Naive thymus-derived CD4-positive, alpha-beta T cell (primary cell): ENCODE results near the gene NELL2. TPM values are rescaled to one million over a fixed set of nuclear protein-coding genes. Genes with fewer than 3 reads are reported as not detected.
"Not testable (repeated sequence)": the region's sequence is repeated elsewhere in the genome, so short reads cannot be mapped to it uniquely, and the experiment has no call there.

ENCODE experiments used
- ATAC-seq: fragments of 150-1000 bp; cut with Tn5 transposase; 2 replicates; pipeline ENCODE4 v1.10.0; 2021; ENCODE audit warnings: mild to moderate bottlenecking, moderate library complexity
- CTCF ChIA-PET: fragments of 350-600 bp; sonication (Branson Sonifier 250); formaldehyde crosslinking; loops from one replicate; lab custom pipeline; 2021; ENCODE audit warnings: antibody characterized with exemption; lab: Charles Lee
- POLR2A ChIA-PET: fragments of 350-600 bp; sonication (Branson Sonifier 250); formaldehyde crosslinking; loops from one replicate; lab custom pipeline; 2021; ENCODE audit warnings: antibody characterized with exemption, inconsistent platforms; lab: Charles Lee
- DNase-seq, 9 donors: peaks; one replicate each; pipeline versions ENCODE4 v3.0.0 to v3.0.0-alpha.2; 2020 to 2022; ENCODE audit warnings: mixed read lengths in 1 of 9
- H3K27ac ChIP-seq: one replicate; pipeline ENCODE4 v1.7.0; 2013; ENCODE audit warnings: mild to moderate bottlenecking, low read depth, low read length, moderate library complexity
- H3K27me3 ChIP-seq, 2 donors: one replicate each; pipeline ENCODE4 v1.7.0; 2013; ENCODE audit warnings: low read length in 2 of 2, mild to moderate bottlenecking in 2 of 2, moderate library complexity in 2 of 2; ENCODE audit not compliant: control insufficient read depth in 2 of 2, insufficient read depth in 2 of 2
- H3K36me3 ChIP-seq, 3 experiments: 1 replicate in 2 of 3; 2 replicates in 1 of 3; pipeline ENCODE4 v1.7.0; 2013; ENCODE audit warnings: low read length in 3 of 3, mild to moderate bottlenecking in 3 of 3, moderate library complexity in 1 of 3; ENCODE audit not compliant: insufficient read depth in 3 of 3, control insufficient read depth in 2 of 3
- H3K4me1 ChIP-seq, 2 donors: one replicate each; pipeline ENCODE4 v1.7.0; 2013; ENCODE audit warnings: low read length in 2 of 2, mild to moderate bottlenecking in 2 of 2, moderate library complexity in 1 of 2; ENCODE audit not compliant: control insufficient read depth in 2 of 2, insufficient read depth in 2 of 2
- H3K4me3 ChIP-seq: 2 replicates; pipeline ENCODE4 v1.7.0; 2013; ENCODE audit warnings: mild to moderate bottlenecking, low read length
- H3K9me3 ChIP-seq, 3 experiments: 1 replicate in 2 of 3; 2 replicates in 1 of 3; pipeline ENCODE4 v1.7.0; 2013; ENCODE audit warnings: low read length in 3 of 3; ENCODE audit not compliant: control insufficient read depth in 2 of 3
- H3K27ac Mint-ChIP-seq, 9 donors: one replicate each; pipeline ENCODE4 v1.8.0; 2020 to 2022; ENCODE audit warnings: mixed read lengths in 9 of 9, mild to moderate bottlenecking in 8 of 9, moderate library complexity in 5 of 9, inconsistent platforms in 2 of 9
- H3K27me3 Mint-ChIP-seq, 5 donors: one replicate each; pipeline ENCODE4 v1.8.0; 2021 to 2022; ENCODE audit warnings: mixed read lengths in 5 of 5, mild to moderate bottlenecking in 1 of 5
- H3K36me3 Mint-ChIP-seq, 5 donors: one replicate each; pipeline ENCODE4 v1.8.0; 2020 to 2022; ENCODE audit warnings: mixed read lengths in 5 of 5, mild to moderate bottlenecking in 3 of 5, inconsistent platforms in 1 of 5
- H3K4me1 Mint-ChIP-seq, 7 donors: one replicate each; pipeline ENCODE4 v1.8.0; 2020 to 2022; ENCODE audit warnings: mixed read lengths in 7 of 7, mild to moderate bottlenecking in 3 of 7, inconsistent platforms in 1 of 7
- H3K4me3 Mint-ChIP-seq, 10 donors: one replicate each; pipeline ENCODE4 v1.8.0; 2020 to 2022; ENCODE audit warnings: mild to moderate bottlenecking in 10 of 10, mixed read lengths in 10 of 10, moderate library complexity in 6 of 10, inconsistent platforms in 2 of 10
- H3K9me3 Mint-ChIP-seq, 11 donors: one replicate each; pipeline ENCODE4 v1.8.0; 2020 to 2022; ENCODE audit warnings: mixed read lengths in 11 of 11, mild to moderate bottlenecking in 4 of 11, inconsistent platforms in 1 of 11, moderate library complexity in 1 of 11
- intact Hi-C, 2 donors: fragments of 100-400 bp; cut with micrococcal nuclease; formaldehyde crosslinking; loops; one replicate each; pipeline ENCODE4 v1.15.1; 2023
- polyA plus RNA-seq, 2 donors: library from polyadenylated mRNA; unstranded; fragments of 300-500 nt; fragmentation: Illumina TruSeq; gene quantifications; one replicate each; pipeline ENCODE4 v1.2.3, GENCODE V29; 2021
- total RNA-seq, 6 experiments: library from RNA in 5 of 6; stranded (reverse) in 5 of 6; gene quantifications; 1 replicate in 5 of 6; 2 replicates in 1 of 6; pipeline ENCODE4 v1.2.3 and lab custom pipeline; 2021 to 2026

The NELL2 gene
- total and polyA plus RNA-seq, 7 experiments from 2014 or later: 60.9 to 414 (median 228) TPM

- peaks cover 5 to 39% (median 24%) of the 10 kb centered on the region in 5 donors for H3K36me3 Mint-ChIP-seq
- peaks cover 0 to 17% (median 14%) of the 10 kb centered on the region in 7 donors for H3K4me1 Mint-ChIP-seq
- Histone ChIP-seq H3K27me3 (no peaks in the 10 kb centered on the region), H3K27ac (no peak overlapping the region), H3K36me3 (peaks cover 0 to 3% (median 0%) of the 10 kb centered on the region in 3 experiments), H3K4me3 (no peak overlapping the region), H3K9me3 (no peaks in the 10 kb centered on the region), H3K4me1 (no peaks in the 10 kb centered on the region)
- ChIA-PET CTCF (interaction anchor here (1.6 kb wide), 1 partner anchor 16 kb away, joined by 6 read pairs; no protein-coding TSS in a partner anchor), POLR2A (no interaction called here)
- no peak for ATAC-seq
- H3K27ac Mint-ChIP-seq: no peak overlapping the region
- peaks cover 0 to 5% (median 0%) of the 10 kb centered on the region in 11 donors for H3K9me3 Mint-ChIP-seq
- H3K27me3 Mint-ChIP-seq: no peaks in the 10 kb centered on the region
- DNase-seq: no peak
- H3K4me3 Mint-ChIP-seq: no peak overlapping the region
- intact Hi-C loops: loop anchor here in 1 of 2 donors (5.0 kb wide), 1 partner anchor 37 kb away; no protein-coding TSS in a partner anchor
These were observed 116.8 kb downstream of the NELL2 start for GRCh38 chr12:44759289-44759688.

DNA sequence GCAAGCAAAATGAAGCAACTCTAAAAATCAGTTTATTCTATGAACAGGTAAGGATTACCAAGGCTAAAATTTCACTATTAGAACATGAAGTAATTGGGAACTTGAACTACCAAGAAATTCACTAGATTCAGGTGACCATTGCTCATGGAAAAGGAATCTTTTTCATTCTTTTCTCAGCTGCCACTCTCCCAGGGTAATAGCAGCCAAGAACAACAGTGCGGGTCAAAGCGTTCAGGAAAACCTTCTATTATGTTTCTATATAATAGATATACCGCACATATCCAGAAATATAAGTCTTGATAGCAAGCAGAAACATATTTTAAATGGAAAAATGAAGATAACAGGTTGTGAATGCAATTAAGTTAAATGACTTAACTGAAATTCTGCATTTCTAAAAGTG, 125.6 kb downstream of the NELL2 start:
- Histone ChIP-seq H3K9me3 (no peaks in the 10 kb centered on the region), H3K4me1 (no peaks in the 10 kb centered on the region), H3K27ac (no peak overlapping the region), H3K4me3 (no peak overlapping the region), H3K36me3 (peaks cover 0 to 3% (median 0%) of the 10 kb centered on the region in 3 experiments), H3K27me3 (no peaks in the 10 kb centered on the region)
- no peak for DNase-seq
- CTCF ChIA-PET: no interaction called here
- Mint-ChIP-seq H3K4me1 (peaks cover 0 to 40% (median 19%) of the 10 kb centered on the region in 7 donors), H3K9me3 (peaks cover 0 to 6% (median 1%) of the 10 kb centered on the region in 11 donors), H3K4me3 (no peak overlapping the region), H3K36me3 (peaks cover 7 to 39% (median 14%) of the 10 kb centered on the region in 5 donors), H3K27ac (peak overlapping the region in 1 of 9 donors; percentile 11), H3K27me3 (no peaks in the 10 kb centered on the region)
- POLR2A ChIA-PET: no interaction called here
- no peak for ATAC-seq
- intact Hi-C loops: no loop called here

DNA sequence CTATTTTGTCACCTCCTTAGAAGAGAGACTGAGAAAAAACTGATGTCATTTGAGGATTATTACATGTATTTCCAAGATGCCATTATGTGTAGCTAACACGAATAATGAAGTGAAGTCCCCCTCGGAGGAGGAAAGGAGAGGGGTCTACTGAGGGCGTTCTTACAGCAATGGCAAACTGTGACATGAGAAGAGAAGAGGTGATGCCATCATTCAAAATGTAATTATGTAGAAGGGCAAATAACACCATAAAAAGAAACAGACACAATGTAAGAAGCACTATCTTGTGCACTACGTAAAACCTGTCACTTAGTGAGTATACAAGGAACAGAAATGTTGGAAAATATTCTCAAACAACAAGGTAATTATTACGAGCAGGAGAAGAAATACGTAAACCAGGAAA, 126.5 kb downstream of the NELL2 start:
- no peak for ATAC-seq

GRCh38 chr12:44748950-44749468, 127.1 kb downstream of the NELL2 start:
- no peak overlapping the region for H3K27ac ChIP-seq
- POLR2A ChIA-PET: interaction anchor here (0.9 kb wide), 1 partner anchor 198 kb away, joined by 3 read pairs; no protein-coding TSS in a partner anchor
- intact Hi-C loops: no loop called here
- H3K9me3 ChIP-seq: no peaks in the 10 kb centered on the region
- no peaks in the 10 kb centered on the region for H3K4me1 ChIP-seq
- CTCF ChIA-PET: interaction anchor here (0.7 kb wide), 1 partner anchor 16 kb away, joined by 3 read pairs; no protein-coding TSS in a partner anchor
- peaks cover 0 to 40% (median 19%) of the 10 kb centered on the region in 7 donors for H3K4me1 Mint-ChIP-seq
- no peak overlapping the region for H3K4me3 Mint-ChIP-seq
- peaks cover 0 to 15% (median 2%) of the 10 kb centered on the region in 11 donors for H3K9me3 Mint-ChIP-seq
- no peak for ATAC-seq
- no peak overlapping the region for H3K4me3 ChIP-seq
- no peaks in the 10 kb centered on the region for H3K27me3 ChIP-seq
- H3K36me3 ChIP-seq: peaks cover 0 to 3% (median 0%) of the 10 kb centered on the region in 3 experiments
- H3K27ac Mint-ChIP-seq: no peak overlapping the region
- peaks cover 7 to 51% (median 14%) of the 10 kb centered on the region in 5 donors for H3K36me3 Mint-ChIP-seq
- no peaks in the 10 kb centered on the region for H3K27me3 Mint-ChIP-seq
- no peak for DNase-seq

More for the DNA sequence above, 126.5 kb downstream of the NELL2 start:
- intact Hi-C loops: no loop called here
- ChIA-PET POLR2A (interaction anchor here (0.9 kb wide), 1 partner anchor 197 kb away, joined by 3 read pairs; no protein-coding TSS in a partner anchor), CTCF (no interaction called here)
- Mint-ChIP-seq H3K27me3 (no peaks in the 10 kb centered on the region), H3K36me3 (peaks cover 7 to 47% (median 14%) of the 10 kb centered on the region in 5 donors), H3K4me1 (peaks cover 0 to 40% (median 19%) of the 10 kb centered on the region in 7 donors), H3K27ac (peak overlapping the region in 1 of 9 donors; percentile 2), H3K9me3 (peaks cover 0 to 12% (median 1%) of the 10 kb centered on the region in 11 donors), H3K4me3 (no peak overlapping the region)
- Histone ChIP-seq H3K4me1 (no peaks in the 10 kb centered on the region), H3K36me3 (peaks cover 0 to 3% (median 0%) of the 10 kb centered on the region in 3 experiments), H3K27me3 (no peaks in the 10 kb centered on the region), H3K27ac (no peak overlapping the region), H3K4me3 (no peak overlapping the region), H3K9me3 (no peaks in the 10 kb centered on the region)
- DNase-seq: no peak

- CTCF ChIA-PET, H3K36me3 ChIP-seq, intact Hi-C loops, H3K4me1 Mint-ChIP-seq, H3K9me3 ChIP-seq, H3K4me1 ChIP-seq, DNase-seq, POLR2A ChIA-PET, H3K27ac ChIP-seq, H3K4me3 ChIP-seq, ATAC-seq, H3K4me3 Mint-ChIP-seq, H3K27ac Mint-ChIP-seq, H3K27me3 Mint-ChIP-seq, H3K27me3 ChIP-seq: not testable (repeated sequence)
- Mint-ChIP-seq H3K9me3 (peaks cover 3 to 39% (median 10%) of the 10 kb centered on the region in 11 donors), H3K36me3 (peaks cover 8 to 66% (median 30%) of the 10 kb centered on the region in 5 donors)
These were observed 134.7 kb downstream of the NELL2 start for GRCh38 chr12:44741292-44741980.

DNA sequence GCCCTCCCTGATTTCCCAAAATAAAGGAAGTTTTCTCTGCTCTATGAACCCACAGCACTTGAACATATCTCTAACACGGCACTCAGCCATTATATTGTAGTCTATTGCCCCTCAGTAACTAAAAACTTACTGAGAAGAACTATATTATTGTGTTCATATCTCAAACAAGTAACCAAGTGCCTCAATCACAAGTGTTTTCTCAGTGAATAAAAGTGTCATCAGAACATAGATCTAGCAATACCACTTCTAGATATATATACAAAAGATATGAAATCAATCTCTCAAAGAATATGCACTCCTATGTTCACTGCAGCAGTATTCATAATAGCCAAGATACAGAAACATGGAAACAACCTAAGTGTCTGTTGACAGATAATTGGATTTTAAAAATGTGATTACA, 138.1 kb downstream of the NELL2 start:
- Histone ChIP-seq H3K27ac (no peak overlapping the region), H3K4me3 (no peak overlapping the region), H3K27me3 (no peaks in the 10 kb centered on the region), H3K4me1 (no peaks in the 10 kb centered on the region), H3K36me3 (no peaks in the 10 kb centered on the region), H3K9me3 (no peaks in the 10 kb centered on the region)
- intact Hi-C loops: no loop called here
- H3K27me3 Mint-ChIP-seq: no peaks in the 10 kb centered on the region
- H3K27ac Mint-ChIP-seq: peak overlapping the region in 1 of 9 donors; percentile 45
- H3K4me3 Mint-ChIP-seq: no peak overlapping the region
- CTCF ChIA-PET: no interaction called here
- ATAC-seq (no peak), DNase-seq (no peak)
- POLR2A ChIA-PET: no interaction called here
- peaks cover 3 to 37% (median 11%) of the 10 kb centered on the region in 11 donors for H3K9me3 Mint-ChIP-seq
- H3K36me3 Mint-ChIP-seq: peaks cover 11 to 59% (median 35%) of the 10 kb centered on the region in 5 donors
- no peaks in the 10 kb centered on the region for H3K4me1 Mint-ChIP-seq
